Measurements from ENCODE around the gene TBC1D8B. TPM values are rescaled to one million over a fixed set of nuclear protein-coding genes. Genes with fewer than 3 reads are reported as not detected.

The TBC1D8B gene
- total RNA-seq, 1 experiment from 2014 or later = 9.2 TPM

- Histone ChIP-seq H3K4me3 (replicated peaks in 1 of 2; ENCODE audit: low read depth in 1 of 2, low read length in 2 of 2) (0 out of 4 replicates have a peak overlapping the region, but pooled peaks of 1 of the 2 experiments have one; percentile 16), H3K4me2 (ENCODE audit: low read length) (peak overlapping the region; percentile 69), H2AFZ (ENCODE audit: low read depth, low read length, poor library complexity, severe bottlenecking) (no peak overlapping the region), H3K27ac (ENCODE audit: low read depth, low read length) (peak overlapping the region; percentile 55), H3K9ac (ENCODE audit: low read length) (no peak overlapping the region), H3K27me3 (ENCODE audit: insufficient read depth, low read length) (no peaks in the 10 kb centered on the region), H3K9me3 (ENCODE audit: control insufficient read depth in 1 of 2, insufficient read depth in 1 of 2, low read depth in 1 of 2, low read length in 2 of 2) (no peaks in the 10 kb centered on the region), H3K36me3 (ENCODE audit: control insufficient read depth in 1 of 2, insufficient read depth in 2 of 2, low read length in 2 of 2) (no peaks in the 10 kb centered on the region), H3K79me2 (ENCODE audit: insufficient read depth, low read length) (no peaks in the 10 kb centered on the region), H3K4me1 (ENCODE audit: control insufficient read depth in 1 of 2, insufficient read depth in 2 of 2, low read length in 2 of 2) (peaks cover 35 to 37% of the 10 kb centered on the region in 2 experiments), H3K9me2 (ENCODE audit: insufficient read depth) (no peaks in the 10 kb centered on the region), H4K20me1 (ENCODE audit: insufficient read depth) (no peaks in the 10 kb centered on the region)
- DNase-seq (ENCODE audit: low read depth, low spot score) (peak; percentile 88), ATAC-seq (peak; percentile 84)
- intact Hi-C loops (cut with micrococcal nuclease) = no loop called here
- no TSS peak for BruUV-seq (replicated peaks)
- POLR2A ChIA-PET = no interaction called here
- CTCF ChIA-PET = no interaction called here
- RAD21 ChIA-PET (ENCODE audit: low non-redundant PET in 1 of 2, low total read pairs in 2 of 2, uncharacterized antibody in 2 of 2, unreplicated experiment in 2 of 2) = no interaction called here
- TF ChIP-seq EZH2 (IDR thresholded peaks at IDR 0.05) (no peak), ZBTB33 (IDR thresholded peaks at IDR 0.05; ENCODE audit: extremely low read depth, insufficient replicate concordance, low read length) (no peak), ATF3 (IDR thresholded peaks at IDR 0.05) (no peak), POLR2A (IDR thresholded peaks at IDR 0.05; ENCODE audit: borderline replicate concordance, extremely low read depth, insufficient read depth, insufficient read length) (no peak), RAD21 (IDR thresholded peaks at IDR 0.05; ENCODE audit: low read depth) (no peak), YY1 (IDR thresholded peaks at IDR 0.05; ENCODE audit: extremely low read depth, insufficient replicate concordance, low read depth, low read length) (no peak), POLR2AphosphoS5 (IDR thresholded peaks at IDR 0.05; ENCODE audit: low read depth, low read length) (peak; percentile 57), JUND (IDR thresholded peaks at IDR 0.05) (peak; percentile 62), MAX (IDR thresholded peaks at IDR 0.05) (0 out of 2 replicates have a peak, but pooled peaks have one; percentile 21), TCF7L2 (IDR thresholded peaks at IDR 0.05; ENCODE audit: borderline replicate concordance, extremely low read depth, insufficient read depth, insufficient read length) (peak; percentile 98), SIN3A (IDR thresholded peaks at IDR 0.05; ENCODE audit: low read depth) (peak; percentile 32; the same call in 1 of the 2 replicates), EGR1 (IDR thresholded peaks at IDR 0.05; ENCODE audit: low read depth) (no peak), FOSL1 (IDR thresholded peaks at IDR 0.05; ENCODE audit: low read depth) (peak; percentile 52), ZNF274 (IDR thresholded peaks at IDR 0.05; ENCODE audit: low read depth, low read length) (no peak), ZFX (IDR thresholded peaks at IDR 0.05) (no peak), SP1 (IDR thresholded peaks at IDR 0.05; ENCODE audit: low read depth) (peak; percentile 75), CBX3 (IDR thresholded peaks at IDR 0.05; ENCODE audit: low read depth) (peak; percentile 26; the same call in 1 of the 2 replicates), EZH2phosphoT487 (IDR thresholded peaks at IDR 0.05; ENCODE audit: borderline replicate concordance) (no peak), CEBPB (IDR thresholded peaks at IDR 0.05; ENCODE audit: low read depth) (peak; percentile 63), CTCF (IDR thresholded peaks at IDR 0.05 in 2 of 3, conservative IDR thresholded peaks at IDR 0.05 in 1 of 3; ENCODE audit: borderline replicate concordance in 1 of 3, insufficient read depth in 1 of 3, low read depth in 2 of 3, low read length in 2 of 3) (no peak), SRF (IDR thresholded peaks at IDR 0.05; ENCODE audit: low read depth) (no peak), ELF1 (IDR thresholded peaks at IDR 0.05; ENCODE audit: borderline replicate concordance, low read depth) (no peak)
Measured at GRCh38 chrX:106917830-106918500, 115.5 kb downstream of the TBC1D8B start.

All from HCT116 (cell line).